GM13976 (cell line): ENCODE data around the gene TIMP4.

Experiments used
- DNase-seq: peaks from one replicate; pipeline ENCODE4 v3.0.0; 2012; ENCODE audit warnings: low spot score
- in situ Hi-C: fragments of 300-500 bp; cut with MboI; formaldehyde crosslinking; loops from one replicate; pipeline ENCODE4 v1.12.0; 2022; ENCODE audit warnings: low sequenced_read_pairs, mixed read lengths, inconsistent platforms; ENCODE audit not compliant: unreplicated experiment
- TF ChIP-seq, protein P1 (sequence below): IDR thresholded peaks from 2 replicates; pipeline ENCODE4 v1.5.1; 2012; ENCODE audit warnings: borderline replicate concordance, mild to moderate bottlenecking; ENCODE audit not compliant: insufficient read depth; ENCODE audit errors: extremely low read depth, missing control alignments, control extremely low read depth

Gene TIMP4

DNA sequence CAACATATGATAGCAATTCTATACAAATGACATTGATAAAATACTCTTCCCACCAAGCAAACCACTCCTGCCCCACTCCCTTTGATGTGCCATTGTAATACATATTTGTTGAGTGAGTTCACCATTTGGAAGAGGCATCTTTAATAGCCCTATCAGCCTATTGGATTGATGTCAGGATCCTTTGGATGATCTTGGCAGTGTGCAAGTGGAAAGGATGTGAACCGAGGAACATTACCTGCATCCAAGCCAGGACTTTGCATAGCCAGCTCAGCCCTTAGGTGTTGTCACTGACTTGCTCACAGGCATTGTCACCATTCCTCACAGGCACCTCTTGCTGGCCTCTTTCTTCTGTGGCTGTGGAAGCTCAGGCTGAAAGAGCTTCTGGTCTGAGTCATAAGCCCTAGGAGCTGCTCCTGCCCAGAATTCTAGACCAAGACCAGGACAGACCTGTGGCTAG is 16.5 kb upstream of the TIMP4 start:
- TF ChIP-seq, protein P1, sequence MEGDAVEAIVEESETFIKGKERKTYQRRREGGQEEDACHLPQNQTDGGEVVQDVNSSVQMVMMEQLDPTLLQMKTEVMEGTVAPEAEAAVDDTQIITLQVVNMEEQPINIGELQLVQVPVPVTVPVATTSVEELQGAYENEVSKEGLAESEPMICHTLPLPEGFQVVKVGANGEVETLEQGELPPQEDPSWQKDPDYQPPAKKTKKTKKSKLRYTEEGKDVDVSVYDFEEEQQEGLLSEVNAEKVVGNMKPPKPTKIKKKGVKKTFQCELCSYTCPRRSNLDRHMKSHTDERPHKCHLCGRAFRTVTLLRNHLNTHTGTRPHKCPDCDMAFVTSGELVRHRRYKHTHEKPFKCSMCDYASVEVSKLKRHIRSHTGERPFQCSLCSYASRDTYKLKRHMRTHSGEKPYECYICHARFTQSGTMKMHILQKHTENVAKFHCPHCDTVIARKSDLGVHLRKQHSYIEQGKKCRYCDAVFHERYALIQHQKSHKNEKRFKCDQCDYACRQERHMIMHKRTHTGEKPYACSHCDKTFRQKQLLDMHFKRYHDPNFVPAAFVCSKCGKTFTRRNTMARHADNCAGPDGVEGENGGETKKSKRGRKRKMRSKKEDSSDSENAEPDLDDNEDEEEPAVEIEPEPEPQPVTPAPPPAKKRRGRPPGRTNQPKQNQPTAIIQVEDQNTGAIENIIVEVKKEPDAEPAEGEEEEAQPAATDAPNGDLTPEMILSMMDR = no peak
- no peak for DNase-seq
- in situ Hi-C loops = no loop called here

DNA sequence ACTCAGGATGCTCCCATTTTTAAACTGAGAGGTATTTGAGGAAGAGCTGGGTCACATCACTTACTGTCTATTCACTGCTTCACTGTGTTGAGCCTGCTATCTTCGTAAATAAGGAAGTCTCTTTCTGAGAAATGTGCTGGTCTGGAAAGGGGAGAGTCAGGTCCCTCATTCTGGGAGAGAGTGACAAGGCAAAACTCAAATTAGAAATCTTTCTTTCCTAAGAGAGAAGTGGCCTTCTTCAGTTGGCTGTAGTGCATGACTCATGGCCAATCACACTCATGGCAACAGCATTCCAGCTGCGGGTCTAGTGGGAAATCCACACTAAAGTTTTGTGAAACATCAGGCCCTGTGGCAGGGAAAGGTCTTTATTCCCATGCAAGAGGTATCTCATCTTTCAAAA is 11.5 kb upstream of the TIMP4 start:
- in situ Hi-C loops = no loop called here

DNA sequence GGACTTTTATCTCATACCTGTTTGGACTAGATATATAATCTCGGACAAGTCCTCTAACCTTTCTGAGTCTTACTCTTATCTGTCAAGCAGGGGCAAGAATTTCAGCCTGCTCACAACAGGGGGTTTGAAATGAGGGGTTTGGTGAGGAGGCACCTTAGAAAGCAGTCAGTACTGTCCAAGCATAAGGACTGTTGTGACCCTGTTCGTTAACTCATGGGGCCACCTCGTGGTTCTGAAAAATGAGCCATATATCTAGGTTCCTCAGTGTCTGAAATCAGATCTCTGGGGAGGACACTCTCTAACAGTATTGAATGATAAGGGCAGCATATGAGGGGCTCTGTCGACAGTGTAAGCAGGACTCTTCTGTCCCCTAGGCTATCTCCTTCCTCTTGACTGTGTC is 7.2 kb upstream of the TIMP4 start:
- in situ Hi-C loops = no loop called here
- TF ChIP-seq, protein P1 = no peak
- DNase-seq = no peak

More for the DNA sequence above, 11.5 kb upstream of the TIMP4 start:
- no peak for DNase-seq
- TF ChIP-seq, protein P1 = no peak

DNA sequence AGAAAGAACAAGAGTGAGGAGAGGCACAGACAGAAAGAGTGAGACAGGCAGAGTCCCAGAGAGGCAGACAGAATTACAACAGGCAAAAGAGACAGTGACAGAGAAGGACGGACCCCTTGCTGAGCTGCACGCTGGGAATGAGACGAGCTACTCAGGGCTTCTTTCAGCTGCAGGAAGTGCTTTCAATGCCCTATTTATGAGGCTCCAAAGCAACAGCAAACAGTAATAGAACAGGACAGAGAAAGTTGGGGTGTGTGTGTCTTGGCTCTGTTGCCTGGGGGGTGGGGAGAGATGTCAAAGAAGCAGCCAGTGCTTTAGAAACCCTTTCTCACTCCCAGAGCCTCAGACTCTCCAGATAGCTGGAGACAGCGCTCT is 502 bp upstream of the TIMP4 start:
- TF ChIP-seq, protein P1 = no peak
- no peak for DNase-seq
- in situ Hi-C loops = no loop called here

DNA sequence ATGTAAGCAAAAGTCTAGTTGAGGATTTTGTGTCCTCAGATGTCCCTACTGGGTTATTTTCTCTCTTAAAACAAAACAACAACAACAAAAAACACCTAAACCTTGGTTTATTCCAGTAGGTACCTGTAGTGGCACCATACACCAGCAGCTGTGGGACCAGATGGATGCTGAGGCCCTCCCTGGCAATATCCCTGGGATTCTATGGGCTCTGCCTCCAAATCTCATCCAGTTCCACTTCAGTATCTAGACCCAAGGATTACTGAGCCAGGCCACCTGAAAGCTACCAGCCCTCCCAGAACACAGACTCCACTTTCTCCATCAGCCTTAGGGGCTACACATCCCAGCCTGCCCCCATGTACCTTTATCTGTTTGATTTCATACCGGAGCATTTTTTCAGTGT is 1.7 kb downstream of the TIMP4 start:
- DNase-seq = no peak
- TF ChIP-seq, protein P1 = no peak
- in situ Hi-C loops = no loop called here

DNA sequence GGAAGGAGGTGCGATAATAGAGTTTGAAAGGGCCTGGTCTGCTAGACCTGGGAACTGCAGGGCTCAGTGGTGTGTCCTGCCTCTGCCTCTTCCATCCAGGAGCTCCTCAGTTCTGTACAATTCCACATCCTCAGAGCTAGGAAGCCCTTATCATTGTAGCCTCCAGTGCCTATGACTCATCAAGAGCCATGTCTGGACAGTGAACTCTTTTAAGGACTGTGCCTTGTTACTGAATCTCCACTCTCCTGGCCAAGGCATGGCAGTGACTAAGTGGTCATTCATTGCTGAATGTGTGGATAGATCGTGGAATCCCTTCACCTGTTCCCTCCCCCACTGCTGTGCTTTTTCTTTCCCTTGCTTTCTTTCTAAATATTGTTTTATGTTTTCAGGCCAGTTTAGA is 2.9 kb downstream of the TIMP4 start:
- in situ Hi-C loops = no loop called here
- DNase-seq = no peak
- TF ChIP-seq, protein P1 = no peak

DNA sequence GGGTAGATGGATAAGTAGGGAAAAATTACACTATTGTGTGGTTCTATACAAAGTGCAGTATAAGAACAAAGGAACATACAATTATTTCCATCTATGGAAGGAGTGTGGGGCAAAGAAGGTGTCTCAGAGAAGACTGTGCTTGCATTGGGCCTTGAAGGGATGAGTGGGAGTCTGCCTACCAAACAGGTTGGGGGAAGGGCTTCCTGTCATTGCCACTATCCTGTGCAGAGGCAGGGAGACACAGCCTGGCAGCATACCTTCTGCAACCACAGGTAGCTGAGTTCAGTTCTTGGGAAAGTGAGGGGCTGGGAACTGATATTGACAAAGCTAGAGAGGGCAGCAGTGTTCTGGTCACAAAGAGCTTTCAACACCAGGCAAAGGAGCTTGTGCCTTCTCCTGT is 3.4 kb downstream of the TIMP4 start:
- TF ChIP-seq, protein P1 = no peak
- in situ Hi-C loops = no loop called here
- no peak for DNase-seq
